HG02623 (cell line): ENCODE results near the gene CNKSR1.

Source experiments
- ATAC-seq: cut with Tn5 transposase; IDR thresholded peaks from one replicate; pipeline ENCODE4 v1.9.1; 2021; ENCODE audit warnings: moderate library complexity; ENCODE audit not compliant: unreplicated experiment

CNKSR1 gene

DNA sequence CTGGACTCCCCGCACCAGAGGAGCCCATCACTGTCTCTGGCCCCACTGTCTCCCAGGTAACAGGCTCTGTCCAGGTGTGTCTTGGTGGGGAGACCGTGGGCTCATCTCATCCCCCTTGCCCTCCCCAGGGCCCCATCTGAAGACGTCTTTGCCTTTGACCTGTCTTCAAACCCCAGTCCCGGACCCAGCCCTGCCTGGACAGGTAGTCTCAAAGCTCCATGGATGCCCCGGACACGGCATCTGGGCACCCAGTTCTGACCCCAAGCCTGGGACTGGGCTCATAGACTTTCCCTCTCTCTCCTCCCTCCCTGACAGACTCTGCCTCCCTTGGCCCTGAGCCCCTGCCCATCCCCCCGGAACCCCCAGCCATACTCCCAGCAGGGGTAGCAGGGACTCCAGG, 6.8 kb downstream of the CNKSR1 start:
- no peak for ATAC-seq

DNA sequence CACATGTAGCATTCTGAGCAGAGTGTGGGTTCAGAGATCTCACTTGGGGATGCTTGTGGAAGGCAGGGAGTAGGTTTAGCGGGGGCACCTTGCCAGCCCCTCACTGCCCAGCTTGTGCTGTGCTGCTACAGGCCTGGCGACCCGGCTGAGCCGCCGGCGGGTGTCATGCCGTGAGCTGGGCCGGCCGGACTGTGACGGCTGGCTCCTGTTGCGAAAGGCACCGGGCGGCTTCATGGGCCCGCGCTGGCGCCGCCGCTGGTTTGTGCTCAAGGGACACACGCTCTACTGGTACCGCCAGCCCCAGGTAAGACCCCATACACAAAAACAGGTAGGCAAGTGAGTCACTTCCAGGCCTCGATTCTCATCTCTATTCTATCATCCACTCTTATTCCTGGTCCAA, 7.6 kb downstream of the CNKSR1 start:
- no peak for ATAC-seq

DNA sequence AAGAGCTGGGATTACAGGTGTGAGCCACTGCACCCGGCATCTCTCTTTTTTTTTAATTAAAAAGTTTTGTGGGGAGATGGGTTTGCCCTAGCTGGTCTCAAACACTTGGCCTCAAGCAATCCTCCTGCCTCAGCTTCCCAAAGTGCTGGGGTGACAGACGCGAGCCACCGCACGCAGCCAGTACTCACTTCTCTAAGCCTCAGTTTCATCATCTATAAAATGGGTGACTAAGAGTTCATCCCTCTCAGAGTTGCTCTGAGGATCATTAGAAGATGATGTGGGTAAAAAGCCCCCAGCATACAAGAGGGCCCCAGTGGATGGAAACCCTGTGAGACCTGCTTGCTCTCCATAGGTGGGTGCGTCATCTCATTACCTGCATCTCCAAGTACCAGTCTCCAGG, 10.6 kb downstream of the CNKSR1 start:
- no peak for ATAC-seq

DNA sequence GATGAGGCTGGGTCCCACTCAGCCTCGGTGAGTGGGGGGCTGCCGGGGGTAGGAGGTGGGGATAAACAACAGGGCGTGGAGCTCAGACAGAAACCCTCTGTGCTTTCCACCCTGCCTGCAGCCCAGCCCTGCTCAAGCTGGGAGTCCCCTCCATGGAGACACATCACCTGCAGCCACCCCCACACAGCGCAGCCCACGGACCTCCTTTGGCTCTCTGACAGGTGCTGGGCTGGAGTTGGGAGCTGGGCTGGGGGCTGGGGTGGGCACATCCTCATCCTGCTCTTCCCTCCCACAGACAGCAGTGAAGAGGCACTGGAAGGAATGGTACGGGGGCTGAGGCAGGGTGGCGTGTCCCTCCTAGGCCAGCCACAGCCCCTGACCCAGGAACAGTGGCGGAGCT, 11.2 kb downstream of the CNKSR1 start:
- no peak for ATAC-seq

DNA sequence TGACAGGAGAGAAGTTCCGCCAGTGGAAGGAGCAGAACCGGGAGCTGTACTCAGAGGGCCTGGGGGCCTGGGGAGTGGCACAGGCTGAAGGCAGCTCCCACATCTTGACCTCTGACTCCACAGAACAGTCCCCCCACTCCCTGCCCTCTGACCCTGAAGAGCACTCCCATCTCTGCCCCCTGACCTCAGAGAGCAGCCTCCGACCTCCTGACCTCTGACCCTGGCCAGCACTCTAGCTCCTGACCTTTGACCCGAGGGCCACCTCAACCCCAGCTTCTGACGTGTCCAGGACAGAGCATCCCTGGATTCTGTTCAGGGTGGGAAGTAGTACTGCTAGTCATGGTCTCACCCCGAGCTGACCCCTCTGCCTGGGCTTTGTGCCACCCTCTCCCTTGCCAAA, 12.0 kb downstream of the CNKSR1 start:
- no peak for ATAC-seq

DNA sequence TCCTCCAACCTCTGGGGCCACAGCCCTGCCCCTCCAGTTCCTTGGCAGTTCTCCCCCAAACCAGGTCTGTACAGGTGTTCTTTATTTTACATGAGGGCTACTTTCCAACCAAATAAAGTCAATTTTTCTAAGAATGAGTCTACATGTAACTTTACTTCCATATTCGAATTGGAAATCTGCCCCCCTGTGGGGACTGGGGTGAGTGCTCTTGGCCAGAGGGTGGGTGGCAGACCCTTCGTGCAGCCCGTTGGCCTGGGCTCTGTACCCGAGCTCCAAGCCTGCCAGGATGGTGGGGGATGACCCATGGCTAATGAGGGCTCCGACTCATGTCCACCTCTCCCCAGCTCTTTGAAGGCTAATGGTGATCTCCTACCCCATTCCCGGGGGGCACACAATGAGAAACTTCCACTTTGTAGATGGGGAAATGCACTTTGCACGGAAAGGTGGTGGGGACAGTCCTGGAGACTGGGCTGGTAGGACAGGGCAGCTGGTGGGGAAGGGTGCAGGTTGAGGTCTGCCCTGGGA, 12.5 kb downstream of the CNKSR1 start:
- ATAC-seq, result no peak

DNA sequence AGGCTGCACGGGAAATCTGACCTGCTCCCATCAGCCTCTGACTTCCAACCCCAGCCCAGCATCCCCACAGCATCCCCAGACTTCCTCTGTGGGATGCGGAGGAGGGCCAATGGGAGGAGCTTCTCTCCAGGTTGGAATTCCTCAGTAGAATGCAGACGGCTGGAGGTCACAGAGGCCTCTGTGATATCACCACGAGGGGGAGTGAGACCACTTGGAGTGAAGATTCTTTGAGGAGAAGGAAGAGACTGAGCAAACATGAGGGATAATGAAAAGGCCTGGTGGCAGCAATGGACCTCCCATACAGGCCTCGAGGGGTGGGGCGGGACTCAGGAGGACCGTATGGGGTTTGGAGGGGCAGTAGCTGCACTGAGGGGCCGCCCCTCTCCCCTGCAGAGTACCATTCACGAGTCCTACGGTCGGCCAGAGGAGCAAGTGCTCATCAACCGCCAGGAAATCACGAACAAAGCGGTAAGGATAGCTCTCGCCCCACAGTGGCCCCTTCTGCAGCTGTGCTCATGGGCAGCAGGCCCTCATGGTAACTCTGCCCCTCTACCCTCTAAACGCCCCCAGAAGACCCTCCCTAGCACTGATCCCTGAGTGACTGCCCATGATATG, 13.2 kb downstream of the CNKSR1 start, which contains the start of gene CATSPER4:
Gene CATSPER4 (plus strand): TSS at position 230 of the 615 bp plus-strand sequence. CDS start 26 bp downstream, at position 256.
- ATAC-seq, result no peak

DNA sequence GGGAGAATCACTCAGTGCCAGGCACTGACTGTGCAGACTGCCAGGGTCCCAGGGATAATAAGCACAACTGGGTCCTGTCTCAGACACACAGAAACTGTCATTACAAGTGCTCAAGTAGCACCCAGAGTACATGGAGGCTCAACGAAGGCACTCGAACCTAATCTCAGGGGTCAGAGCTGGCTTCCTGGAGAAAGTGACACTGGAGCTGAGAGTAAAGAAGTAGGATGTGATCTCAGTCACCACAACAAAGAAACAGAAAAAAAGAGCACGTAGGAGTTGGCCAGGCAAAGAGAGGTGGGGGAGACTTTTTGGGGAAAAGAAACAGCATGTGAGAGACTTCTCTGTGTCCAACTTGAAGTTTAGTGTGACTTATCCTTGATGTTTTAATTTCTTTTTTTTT, 14.4 kb downstream of the CNKSR1 start:
- no peak for ATAC-seq

DNA sequence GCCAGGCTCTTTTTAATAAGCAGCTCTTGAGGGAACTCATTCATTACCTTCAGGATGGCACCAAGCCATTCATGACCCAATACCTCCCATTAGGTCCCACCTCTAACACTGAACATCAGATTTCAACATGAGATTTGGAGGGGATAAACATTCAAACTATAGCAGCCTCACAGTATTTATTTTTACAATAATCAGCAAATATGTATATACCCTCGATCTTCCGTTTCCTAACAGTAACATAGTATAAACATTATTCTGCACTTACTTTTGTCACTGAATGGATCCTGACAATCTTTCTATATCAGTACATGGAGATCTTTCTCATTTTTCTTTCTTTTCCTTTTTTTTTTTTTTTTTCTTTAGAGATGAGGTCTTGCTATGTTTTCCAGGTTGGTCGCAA, 18.5 kb downstream of the CNKSR1 start:
- ATAC-seq, result no peak

DNA sequence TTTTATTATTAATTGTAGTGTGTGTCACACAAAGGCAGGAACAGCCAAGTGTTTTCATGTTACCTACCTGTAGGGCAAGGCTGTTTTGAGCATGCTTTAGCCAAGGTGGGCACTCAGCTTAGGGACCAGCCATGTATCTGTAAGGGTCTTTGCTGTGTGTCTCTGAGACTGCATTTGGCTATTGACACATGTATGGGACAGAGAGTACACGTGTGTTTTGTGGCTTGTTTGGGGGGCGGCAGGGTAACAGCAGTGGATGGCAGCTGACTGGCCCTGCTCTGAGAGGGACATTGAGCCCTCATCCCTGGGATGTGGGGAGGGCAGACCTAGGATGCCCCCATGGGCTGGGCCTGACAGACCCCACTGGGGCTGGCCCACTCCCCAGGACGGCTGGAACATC, 20.0 kb downstream of the CNKSR1 start:
- ATAC-seq, result no peak

DNA sequence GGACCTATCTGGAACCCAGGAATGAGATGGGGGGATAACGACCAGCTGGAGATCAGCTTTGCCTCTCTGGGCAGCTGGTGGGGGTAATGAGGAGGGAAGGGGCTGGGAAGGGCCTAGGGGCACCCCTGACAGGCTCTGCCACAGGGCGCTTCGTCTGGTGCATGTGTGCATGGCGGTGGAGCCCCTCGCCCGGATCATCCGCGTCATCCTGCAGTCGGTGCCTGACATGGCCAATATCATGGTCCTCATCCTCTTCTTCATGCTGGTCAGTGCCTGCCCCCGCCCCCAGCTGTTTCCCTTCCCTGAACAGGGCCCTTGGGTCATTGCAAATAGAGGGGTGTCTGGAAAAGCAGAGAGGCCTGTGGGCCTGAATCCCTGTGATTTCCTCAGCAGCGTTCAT, 20.5 kb downstream of the CNKSR1 start:
- ATAC-seq, result no peak

DNA sequence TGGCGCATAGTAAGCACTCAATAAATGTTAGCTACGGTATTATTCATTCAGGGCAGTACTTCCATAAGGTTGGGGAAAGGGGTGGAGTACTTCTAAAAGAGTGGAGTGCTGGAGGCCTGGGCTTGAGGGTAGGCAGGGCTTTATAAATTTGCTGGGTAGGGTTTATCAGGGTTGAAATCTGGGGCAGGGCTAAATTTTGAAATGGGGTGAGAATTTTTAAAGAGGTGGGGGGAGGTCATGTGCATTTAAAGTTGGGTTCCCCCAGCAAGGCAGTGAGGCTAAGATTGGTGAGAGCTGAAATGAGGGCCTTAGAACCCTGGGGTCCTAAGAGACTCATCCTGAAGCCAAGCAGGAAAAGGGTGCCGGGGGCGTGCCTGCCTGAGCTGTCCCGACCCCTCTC, 23.1 kb downstream of the CNKSR1 start:
- ATAC-seq, result no peak

DNA sequence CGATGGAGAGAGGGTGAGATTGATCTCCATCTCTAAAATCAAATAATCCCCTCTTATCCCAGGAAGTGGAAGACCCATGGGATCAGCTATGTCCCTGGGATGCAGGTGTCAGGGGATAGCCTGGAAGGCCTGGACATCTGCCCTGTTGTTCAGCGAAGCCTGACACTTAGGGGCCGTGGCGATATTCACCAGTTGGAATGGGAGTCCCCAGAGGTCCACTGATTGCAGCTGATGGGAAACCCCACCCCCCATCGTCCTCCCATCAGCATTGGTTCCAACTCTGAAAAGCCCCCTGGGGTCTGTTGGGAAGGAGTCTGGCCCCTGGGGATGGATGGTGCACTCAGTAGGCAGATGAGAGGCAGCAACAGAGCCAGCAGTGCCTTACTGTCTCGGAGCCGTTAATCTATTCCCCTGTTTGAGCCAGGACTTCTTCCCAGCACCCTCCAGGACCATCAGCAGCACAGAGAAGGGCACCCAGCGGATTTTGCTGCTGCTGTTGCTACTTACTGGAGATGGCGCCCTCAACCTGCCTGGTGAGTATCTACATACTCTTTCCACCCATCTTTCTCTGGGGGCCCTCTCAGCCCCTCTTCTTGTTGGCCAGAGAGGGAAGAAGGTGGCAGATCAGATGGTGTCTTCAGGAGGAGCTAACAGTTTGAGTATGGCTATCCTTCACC, 26.5 kb downstream of the CNKSR1 start:
- no peak for ATAC-seq

DNA sequence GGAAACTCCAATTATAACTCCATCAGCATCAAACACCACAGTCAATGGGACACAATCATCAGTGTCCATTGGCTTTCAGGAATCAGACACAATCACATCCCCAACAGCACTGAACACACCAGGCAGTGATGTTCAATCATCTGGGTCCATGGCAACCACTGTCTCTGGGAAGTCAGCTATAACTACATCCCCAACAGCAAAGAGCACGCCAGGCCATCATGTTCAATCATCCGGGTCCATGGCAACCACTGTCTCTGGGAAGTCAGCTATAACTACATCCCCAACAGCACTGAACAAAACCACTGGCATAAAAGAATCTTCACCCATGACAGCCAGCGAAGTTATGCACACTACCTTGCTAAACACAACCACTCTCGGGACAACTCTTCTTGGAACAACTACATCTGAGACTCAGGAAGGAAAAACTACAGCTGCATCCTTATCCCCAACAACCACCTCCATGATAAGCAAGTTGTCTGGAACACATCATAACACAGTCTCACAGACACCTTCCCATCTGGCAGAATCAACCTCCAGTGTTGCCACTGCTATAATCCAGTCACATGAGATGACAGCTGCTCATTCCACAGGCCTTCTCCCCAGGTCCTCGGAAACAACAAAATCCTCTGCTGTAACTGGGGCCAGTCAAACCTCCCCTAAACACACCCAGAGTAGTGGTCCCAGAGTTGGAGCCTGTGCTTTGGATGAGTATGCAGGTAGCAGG, 33.0 kb downstream of the CNKSR1 start:
- ATAC-seq, result no peak

DNA sequence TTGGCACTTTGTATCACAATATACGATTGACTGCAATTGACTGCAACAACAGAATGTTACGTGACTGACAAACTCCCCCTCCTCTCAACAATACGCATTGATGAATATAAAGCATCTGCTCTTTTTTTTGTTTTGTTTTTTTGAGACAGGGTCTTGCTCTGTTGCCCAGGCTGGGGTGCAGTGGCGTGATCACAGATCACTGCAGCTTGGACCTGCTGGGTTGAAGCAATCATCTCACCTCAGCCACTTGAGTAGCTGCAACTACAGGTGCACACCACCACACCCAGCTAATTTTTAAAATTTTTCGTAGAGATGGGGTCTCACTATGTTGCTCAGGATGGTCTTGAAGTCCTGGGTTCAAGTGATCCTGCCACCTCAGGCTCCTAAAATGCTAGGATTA, 35.4 kb downstream of the CNKSR1 start:
- no peak for ATAC-seq

DNA sequence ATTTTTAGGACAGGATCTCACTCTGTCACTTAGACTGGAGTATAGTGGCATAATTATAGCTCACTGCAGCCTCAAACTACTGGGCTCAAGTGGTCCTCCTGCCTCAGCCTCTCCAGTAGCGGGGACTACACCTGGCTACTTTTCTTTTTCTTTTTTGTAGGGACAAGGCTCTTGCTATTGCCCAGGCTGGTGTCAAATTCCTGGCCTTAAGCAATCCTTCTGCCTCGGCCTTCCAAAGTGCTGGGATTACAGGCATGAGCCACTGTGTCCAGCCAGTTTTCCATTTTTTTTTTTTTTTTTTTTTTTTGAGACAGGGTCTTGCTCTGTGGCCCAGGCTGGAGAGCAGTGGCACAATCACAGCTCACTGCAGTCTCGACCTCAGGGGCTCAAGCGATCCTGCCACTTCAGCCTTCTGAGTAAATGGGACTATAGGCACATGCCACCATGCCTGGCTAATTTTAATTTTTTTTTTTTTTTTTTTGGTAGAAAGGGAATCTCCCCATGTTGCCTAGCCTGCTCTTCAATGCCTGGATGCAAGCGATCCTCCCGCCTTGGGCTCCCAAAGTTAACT, 36.1 kb downstream of the CNKSR1 start:
- no peak for ATAC-seq

DNA sequence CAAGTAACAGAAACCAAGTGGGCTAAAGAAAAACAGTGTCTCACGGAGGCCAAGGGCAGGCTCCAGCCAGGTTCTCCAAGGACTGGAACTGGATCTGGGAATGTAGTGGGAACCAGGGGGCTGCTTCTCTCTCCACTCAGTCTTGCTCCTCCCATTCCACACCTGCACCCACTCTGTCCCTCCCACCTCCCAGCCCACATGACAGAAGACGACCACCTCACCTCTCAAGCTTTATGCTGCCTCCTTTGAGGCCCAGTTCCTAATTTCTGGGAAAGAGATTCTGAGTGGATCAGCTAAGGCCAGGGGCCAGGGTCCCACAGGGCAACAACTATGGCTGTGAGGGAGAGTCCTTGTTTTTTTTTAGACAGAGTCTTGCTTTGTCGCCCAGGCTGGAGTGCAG, 38.0 kb downstream of the CNKSR1 start:
- no peak for ATAC-seq

DNA sequence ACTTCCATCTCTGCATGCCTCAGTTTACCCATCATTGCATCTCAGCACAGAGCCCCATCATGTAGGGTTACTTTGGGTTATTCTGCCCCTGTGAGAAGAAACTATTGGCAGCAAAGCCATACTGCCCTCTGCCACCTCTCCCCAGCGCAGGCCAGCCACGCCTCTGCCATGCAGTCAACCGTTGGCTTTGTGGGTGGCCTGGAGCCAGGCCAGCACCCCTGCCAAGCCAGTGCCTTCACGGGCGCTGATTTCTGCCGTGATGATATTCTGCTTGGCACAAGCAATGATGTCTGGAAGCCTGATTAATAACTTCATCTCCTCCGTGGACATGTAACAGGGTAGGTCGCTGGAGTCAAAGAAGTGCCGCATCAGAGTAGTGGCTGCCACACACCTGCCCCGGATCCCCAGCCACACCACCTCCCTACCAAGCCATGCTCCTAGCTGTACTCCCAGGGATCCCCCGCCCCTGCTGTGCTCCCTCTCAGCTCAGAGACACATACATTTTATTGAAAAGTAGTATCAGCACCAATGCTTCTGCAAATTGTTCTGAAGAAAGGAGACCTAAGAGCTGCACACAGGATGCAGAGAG, 41.7 kb downstream of the CNKSR1 start:
- ATAC-seq, result no peak

DNA sequence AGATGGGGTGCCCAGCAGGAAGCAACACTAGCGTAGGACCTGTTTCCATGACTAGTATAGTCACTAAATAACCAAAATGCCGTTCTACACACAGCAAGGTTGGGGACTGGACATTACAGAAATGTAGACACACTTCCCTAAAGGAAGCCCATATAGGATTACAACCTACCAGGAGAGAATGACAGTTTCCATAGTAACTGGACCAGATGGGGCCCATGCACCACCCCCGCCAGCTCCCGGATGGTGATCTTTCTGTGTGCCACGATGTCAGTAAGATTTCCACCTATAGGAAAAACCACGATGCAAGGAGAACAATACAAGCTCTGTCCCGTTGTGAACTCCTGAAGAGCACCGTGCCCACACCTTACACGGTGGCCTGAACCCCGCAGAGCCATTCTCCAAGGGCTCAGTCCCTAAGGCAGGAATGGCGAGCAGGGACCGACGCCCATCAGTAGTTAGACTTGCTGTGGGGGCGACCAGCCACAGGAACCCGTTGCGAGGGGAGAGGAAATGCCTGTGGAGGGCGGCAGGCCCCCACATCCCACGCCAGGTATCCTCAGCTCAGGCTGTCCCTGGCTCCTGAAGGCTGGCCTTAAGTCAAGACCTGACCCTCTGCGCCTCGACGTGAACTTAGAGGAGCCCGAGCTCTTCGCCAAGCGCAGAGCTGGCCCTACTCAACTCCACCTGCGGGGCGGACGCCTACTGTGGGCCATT, 43.1 kb downstream of the CNKSR1 start:
- ATAC-seq, result no peak

DNA sequence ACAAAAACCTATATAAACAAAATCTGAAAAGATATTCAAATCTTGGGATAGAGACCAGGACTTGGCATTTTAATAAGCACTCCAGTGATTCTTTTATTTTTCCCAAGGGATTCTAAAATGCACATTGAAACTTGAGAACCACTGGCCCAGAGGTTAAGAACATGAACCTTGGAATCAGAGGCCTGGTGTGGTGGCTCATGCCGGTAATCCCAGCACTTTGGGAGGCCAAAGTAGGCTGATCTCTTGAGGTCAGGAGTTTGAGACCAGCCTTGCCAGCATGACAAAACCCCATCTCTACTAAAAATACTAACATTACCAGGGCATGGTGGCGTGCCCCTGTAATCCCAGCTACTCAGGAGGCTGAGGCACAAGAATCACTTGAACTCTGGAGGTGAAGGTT, 43.8 kb downstream of the CNKSR1 start:
- no peak for ATAC-seq

DNA sequence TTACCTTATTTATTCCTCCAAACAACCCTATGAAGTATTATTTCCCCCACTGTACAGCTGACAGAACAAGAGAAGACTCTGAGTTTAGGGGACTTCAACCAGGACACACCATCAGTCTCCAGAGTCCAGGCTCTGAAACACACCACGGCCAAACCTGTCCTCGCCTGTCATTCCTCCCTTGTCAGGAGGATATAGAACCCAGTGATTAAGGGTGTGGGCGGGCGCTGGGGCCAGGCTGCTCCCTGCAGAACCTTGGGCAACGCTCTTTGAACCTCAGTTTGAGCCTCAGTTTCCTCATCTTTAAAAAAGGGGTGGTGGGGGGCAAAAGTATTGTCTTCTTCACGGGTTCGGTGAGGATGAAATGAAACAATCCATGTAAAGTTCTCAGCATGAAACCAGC, 47.3 kb downstream of the CNKSR1 start:
- ATAC-seq, result no peak
